ENCODE data around the gene TANC1.

Gene TANC1

DNA sequence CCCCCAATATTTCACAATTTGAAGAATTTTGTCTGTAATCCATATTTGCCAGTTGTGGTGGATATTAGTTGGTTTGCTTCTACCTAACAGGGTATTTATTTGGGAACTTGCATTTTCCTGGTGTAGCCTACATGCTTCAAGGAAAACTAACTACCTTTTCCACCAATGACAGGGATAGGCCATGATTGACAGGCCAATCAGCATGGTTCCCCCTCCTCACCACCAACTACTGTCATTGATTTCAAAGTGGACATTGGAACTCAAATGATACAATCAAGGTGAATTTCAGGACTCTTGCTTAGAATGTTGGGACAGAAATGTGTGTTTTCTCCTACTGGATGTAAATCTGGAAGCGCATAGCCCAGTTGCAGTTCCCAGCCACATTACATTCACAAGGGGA is 10.1 kb upstream of the TANC1 start:
- DNase-seq (ENCODE audit: low spot score) = no peak
- in situ Hi-C loops (cut with MboI; ENCODE audit: low sequenced_read_pairs, unreplicated experiment) = no loop called here
- TF ChIP-seq, protein P1, sequence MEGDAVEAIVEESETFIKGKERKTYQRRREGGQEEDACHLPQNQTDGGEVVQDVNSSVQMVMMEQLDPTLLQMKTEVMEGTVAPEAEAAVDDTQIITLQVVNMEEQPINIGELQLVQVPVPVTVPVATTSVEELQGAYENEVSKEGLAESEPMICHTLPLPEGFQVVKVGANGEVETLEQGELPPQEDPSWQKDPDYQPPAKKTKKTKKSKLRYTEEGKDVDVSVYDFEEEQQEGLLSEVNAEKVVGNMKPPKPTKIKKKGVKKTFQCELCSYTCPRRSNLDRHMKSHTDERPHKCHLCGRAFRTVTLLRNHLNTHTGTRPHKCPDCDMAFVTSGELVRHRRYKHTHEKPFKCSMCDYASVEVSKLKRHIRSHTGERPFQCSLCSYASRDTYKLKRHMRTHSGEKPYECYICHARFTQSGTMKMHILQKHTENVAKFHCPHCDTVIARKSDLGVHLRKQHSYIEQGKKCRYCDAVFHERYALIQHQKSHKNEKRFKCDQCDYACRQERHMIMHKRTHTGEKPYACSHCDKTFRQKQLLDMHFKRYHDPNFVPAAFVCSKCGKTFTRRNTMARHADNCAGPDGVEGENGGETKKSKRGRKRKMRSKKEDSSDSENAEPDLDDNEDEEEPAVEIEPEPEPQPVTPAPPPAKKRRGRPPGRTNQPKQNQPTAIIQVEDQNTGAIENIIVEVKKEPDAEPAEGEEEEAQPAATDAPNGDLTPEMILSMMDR (IDR thresholded peaks at IDR 0.05; ENCODE audit: borderline replicate concordance, control extremely low read depth, extremely low read depth, insufficient read depth, missing control alignments) = no peak

DNA sequence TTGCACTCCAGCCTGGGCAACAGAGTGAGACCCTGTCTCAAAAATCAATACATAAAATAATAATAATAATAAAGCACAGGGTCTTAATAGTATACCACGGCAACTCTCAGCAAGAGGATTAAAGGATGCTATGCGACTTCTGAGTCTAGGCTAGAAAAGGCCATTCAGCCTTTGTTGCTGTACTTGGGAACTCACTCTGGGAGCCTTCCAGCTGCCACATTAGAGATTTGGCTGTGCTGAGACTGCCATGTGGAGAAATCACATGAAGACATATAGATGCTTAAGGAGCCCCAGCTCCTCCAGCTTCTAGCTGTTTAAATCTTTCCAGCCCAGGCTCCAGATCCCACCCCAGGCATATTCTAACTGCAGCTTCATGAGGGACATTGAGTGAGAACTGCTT is 8.2 kb upstream of the TANC1 start:
- no peak for DNase-seq (ENCODE audit: low spot score)
- TF ChIP-seq, protein P1 (IDR thresholded peaks at IDR 0.05; ENCODE audit: borderline replicate concordance, control extremely low read depth, extremely low read depth, insufficient read depth, missing control alignments) = no peak
- in situ Hi-C loops (cut with MboI; ENCODE audit: low sequenced_read_pairs, unreplicated experiment) = no loop called here

DNA sequence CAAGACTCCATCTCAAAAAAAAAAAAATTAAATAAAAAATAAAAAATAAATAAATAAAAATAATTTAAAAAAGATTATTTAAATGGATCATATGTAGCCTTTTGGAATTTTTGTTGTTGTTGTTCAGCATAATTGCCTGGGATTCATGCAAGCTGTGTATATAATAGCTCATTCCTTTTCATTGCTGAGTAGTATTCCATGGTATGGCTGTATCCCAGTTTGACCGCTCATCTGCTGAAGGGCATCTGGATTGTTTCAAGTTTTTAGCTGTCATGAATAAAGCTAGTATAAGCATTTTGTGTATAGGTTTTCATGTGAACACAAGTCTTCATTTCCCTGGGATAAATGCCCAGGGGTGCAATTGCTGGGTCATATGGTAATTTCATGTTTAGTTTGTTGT is 6.4 kb upstream of the TANC1 start:
- TF ChIP-seq, protein P1 (IDR thresholded peaks at IDR 0.05; ENCODE audit: borderline replicate concordance, control extremely low read depth, extremely low read depth, insufficient read depth, missing control alignments) = no peak
- in situ Hi-C loops (cut with MboI; ENCODE audit: low sequenced_read_pairs, unreplicated experiment) = no loop called here
- DNase-seq (ENCODE audit: low spot score) = no peak

DNA sequence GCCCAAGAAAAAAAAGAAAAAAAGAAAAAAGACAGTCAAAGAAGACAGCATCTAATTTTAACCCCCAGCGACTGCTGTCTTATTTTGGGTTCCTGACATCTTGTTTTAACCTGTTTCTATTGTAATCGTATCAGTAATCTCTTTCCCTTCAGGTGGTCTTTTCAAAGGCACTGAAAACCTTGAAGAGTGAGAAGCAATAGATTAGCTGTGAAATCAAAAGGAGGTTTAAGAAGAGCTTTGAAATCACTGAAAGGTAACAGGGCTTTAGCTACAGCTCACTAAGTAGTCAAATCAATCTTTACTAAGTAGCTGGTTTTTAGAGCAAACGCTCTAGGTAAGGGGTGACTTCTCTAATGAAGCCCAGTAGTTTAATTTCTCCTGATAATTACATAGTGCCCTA is 5.4 kb upstream of the TANC1 start:
- no peak for DNase-seq (ENCODE audit: low spot score)
- TF ChIP-seq, protein P1 (IDR thresholded peaks at IDR 0.05; ENCODE audit: borderline replicate concordance, control extremely low read depth, extremely low read depth, insufficient read depth, missing control alignments) = no peak
- in situ Hi-C loops (cut with MboI; ENCODE audit: low sequenced_read_pairs, unreplicated experiment) = no loop called here

DNA sequence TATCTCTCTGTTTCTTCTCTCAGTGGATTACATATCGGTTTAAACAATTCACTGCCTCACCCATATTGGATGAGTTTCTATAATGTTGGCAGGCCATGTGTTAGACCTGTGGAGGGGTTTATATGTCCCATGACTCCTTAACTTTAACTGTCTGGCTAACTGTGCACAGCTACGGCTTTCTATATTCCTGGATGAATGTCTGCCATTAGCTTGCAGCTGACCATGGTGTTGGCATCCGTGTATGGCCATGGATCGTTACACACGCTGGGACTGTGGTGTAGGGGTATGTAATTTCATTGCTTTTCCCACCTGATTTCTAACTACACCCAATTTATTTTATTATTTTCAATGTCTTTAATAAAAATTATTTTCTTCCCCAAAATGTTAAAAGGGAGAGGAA is 3.3 kb upstream of the TANC1 start:
- TF ChIP-seq, protein P1 (IDR thresholded peaks at IDR 0.05; ENCODE audit: borderline replicate concordance, control extremely low read depth, extremely low read depth, insufficient read depth, missing control alignments) = no peak
- in situ Hi-C loops (cut with MboI; ENCODE audit: low sequenced_read_pairs, unreplicated experiment) = no loop called here
- DNase-seq (ENCODE audit: low spot score) = no peak

DNA sequence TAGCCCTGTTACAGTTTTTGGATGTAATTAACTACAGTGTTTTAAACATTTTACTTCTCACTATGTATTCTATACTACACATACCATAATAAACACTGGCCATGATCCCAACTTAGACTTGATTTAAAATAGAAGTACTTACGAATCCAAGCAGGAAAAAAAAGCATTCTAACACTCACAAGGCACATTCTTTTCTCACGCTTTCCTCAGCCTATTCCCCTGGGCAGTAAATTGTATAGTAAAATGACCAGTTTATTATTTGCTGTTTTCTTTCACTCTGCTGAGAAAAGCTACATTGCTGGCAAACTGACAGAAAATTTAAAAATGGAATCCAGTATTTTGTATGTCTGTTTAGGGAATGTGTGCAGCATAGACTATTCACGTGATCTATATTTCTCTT is 2.8 kb upstream of the TANC1 start:
- in situ Hi-C loops (cut with MboI; ENCODE audit: low sequenced_read_pairs, unreplicated experiment) = no loop called here
- no peak for DNase-seq (ENCODE audit: low spot score)
- TF ChIP-seq, protein P1 (IDR thresholded peaks at IDR 0.05; ENCODE audit: borderline replicate concordance, control extremely low read depth, extremely low read depth, insufficient read depth, missing control alignments) = no peak

DNA sequence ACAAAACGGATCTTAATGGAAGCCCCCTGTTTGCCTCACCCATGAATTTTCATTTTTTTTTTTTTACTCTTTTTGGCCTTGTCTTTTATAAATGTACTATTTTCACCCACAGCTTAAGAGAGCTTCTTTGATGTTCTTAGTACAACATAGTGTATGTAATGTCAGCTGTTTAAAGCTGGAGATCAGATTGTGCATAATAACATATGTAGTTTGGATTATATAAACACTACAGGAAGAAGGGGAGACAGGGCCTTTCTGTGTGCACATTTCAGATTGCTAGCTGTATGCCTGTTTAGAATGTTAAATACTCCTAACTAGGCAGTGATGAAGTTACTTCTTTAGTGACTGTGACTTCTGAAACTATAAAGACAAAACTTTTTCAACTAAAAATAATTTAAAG is 2.1 kb upstream of the TANC1 start:
- in situ Hi-C loops (cut with MboI; ENCODE audit: low sequenced_read_pairs, unreplicated experiment) = no loop called here
- no peak for DNase-seq (ENCODE audit: low spot score)
- TF ChIP-seq, protein P1 (IDR thresholded peaks at IDR 0.05; ENCODE audit: borderline replicate concordance, control extremely low read depth, extremely low read depth, insufficient read depth, missing control alignments) = no peak

All from GM13976 (cell line).